SW 1271 (cell line): Measurements from ENCODE around the gene ALDOC.
A peak's percentile ranks its signal among the peaks of the same experiment; 100 is the strongest.
"Not testable (repeated sequence)": the region's sequence is repeated elsewhere in the genome, so short reads cannot be mapped to it uniquely, and the experiment has no call there.

Experiments used
- DNase-seq, 2 experiments: peaks; one replicate each; lab custom pipeline; 2025; lab: John Stamatoyannopoulos, UW

The ALDOC gene

DNA sequence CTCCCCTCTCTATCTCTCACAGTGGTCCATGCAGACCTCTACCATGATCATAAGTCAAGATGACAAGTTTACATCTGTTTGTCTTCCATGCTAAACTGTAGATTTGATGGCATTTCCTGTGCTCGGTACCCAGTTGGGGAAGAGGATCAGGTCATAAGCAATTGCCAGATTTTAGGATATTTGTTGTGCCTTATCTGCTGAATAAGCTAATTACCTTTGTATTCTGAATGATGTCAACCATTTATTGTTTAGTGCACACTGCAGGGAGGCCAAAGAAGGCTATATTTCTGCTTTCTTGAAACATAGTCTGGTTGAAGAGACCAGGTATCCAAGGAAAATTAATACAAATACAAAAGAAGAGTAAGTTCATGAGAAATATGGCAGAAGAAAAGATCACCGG, 5.8 kb upstream of the ALDOC start:
- DNase-seq, result no peak

DNA sequence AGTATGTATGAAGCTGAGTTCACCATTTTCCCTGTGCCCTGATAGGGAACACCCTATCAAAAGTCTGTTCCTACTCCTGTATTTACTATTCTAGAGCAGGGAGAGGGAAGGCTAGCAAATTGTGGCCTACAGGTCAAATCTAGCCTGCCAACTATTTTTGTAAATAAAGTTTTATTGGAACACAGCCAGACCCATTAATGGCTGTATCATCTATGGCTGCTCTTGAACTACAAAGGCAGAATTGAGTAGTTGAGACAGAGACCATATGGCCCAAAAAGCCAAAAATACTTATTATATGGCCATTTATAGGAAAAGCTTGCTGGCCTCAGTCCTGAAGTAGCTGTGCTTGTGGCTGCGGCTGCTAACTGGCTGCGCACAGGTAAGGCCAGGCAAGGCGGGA, 4.3 kb upstream of the ALDOC start:
- no peak for DNase-seq

DNA sequence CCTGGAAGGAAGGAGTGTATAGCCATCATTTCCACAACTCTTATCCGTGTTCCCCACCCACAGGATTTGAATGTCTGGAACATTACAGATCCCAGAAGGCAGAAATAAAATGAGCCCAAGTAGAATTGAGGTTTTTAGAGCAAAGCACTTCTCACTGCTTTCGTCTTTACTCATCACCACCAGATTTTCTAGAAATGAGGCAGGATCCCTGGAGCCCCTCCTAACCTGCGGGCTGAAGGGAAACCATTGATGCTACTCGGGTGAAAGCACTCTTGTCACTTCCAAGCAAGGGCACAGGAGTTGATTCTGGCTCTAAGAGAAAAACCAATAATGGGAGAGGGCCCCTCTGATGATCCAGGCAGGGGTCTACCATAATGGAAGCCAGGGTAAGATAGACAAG, 2.8 kb upstream of the ALDOC start:
- no peak for DNase-seq

DNA sequence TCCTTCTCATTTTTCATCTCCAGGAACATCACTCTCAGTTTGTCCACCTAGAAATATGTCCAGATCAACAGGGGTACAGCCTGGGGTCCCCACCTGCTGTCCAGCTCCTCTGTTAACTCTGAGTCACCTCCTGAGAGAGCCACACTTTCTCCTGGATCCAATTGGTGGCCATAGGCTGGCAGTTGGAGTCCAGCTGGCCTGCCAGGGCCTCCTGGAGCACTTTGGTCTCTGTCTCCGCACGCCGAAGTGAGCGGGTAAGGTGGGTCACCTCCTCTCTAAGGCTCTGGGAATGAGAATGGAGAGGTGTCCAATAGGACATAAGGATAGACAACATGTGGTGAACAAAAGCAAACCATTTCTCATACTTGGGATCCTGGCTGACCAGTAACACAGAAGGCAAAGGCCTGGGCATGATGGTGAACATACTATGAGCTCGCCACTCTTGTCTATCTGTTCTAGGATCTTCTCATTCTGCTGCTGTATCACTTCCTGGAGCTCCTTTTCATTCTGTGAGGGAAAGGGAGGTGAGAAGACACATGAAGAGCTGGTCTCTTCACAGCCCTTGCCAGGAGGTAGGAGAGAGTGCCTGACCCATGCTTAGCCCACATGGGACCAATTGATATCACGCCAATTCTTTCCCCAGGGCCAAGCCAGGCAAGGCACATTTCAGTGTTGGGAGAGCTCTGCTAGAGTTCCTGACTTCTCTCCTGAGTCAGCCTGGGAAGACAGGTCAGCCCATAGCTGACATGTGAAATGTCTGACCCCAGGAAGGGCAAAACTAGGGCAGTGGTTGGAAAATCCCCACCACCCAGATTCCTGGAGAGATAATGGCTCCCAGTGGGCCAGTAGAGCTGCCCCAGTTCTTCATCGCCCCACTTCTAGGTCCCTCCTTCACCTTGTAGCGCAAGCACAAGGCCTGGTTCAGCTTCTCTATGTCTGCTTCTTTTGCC, 1.8 kb upstream of the ALDOC start:
- no peak for DNase-seq

GRCh38 chr17:28577466-28577824, 750 bp upstream of the ALDOC start:
- DNase-seq, result no peak

- DNase-seq, result not testable (repeated sequence)
Observed at GRCh38 chr17:28576016-28576415, 679 bp downstream of the ALDOC start.

GRCh38 chr17:28575126-28575795, 1.4 kb downstream of the ALDOC start:
- DNase-seq, result no peak

DNA sequence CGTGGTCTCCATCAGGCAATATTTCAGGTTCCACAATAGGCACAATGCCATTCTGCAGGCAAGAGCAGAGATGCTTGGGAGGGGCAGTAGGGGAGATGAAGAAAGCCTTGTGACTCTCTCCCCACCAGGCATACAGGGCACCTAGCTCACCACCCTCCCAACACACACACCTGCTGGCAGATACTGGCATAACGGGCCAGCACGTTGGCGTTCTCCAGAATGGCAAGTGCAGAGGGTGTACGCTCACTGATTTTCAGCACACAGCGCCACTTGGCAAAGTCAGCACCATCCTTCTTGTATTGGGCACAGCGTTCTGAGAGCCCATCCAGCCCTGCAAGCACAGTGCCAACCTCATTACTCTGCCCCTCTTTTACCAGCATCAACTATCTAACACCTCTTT, 2.2 kb downstream of the ALDOC start:
- no peak for DNase-seq

- no peak for DNase-seq
Observed at GRCh38 chr17:28573966-28574480, 2.7 kb downstream of the ALDOC start.

- no peak for DNase-seq
Observed at GRCh38 chr17:28573521-28573920, 3.2 kb downstream of the ALDOC start.

- no peak for DNase-seq
Observed at GRCh38 chr17:28573040-28573380, 3.7 kb downstream of the ALDOC start.

DNA sequence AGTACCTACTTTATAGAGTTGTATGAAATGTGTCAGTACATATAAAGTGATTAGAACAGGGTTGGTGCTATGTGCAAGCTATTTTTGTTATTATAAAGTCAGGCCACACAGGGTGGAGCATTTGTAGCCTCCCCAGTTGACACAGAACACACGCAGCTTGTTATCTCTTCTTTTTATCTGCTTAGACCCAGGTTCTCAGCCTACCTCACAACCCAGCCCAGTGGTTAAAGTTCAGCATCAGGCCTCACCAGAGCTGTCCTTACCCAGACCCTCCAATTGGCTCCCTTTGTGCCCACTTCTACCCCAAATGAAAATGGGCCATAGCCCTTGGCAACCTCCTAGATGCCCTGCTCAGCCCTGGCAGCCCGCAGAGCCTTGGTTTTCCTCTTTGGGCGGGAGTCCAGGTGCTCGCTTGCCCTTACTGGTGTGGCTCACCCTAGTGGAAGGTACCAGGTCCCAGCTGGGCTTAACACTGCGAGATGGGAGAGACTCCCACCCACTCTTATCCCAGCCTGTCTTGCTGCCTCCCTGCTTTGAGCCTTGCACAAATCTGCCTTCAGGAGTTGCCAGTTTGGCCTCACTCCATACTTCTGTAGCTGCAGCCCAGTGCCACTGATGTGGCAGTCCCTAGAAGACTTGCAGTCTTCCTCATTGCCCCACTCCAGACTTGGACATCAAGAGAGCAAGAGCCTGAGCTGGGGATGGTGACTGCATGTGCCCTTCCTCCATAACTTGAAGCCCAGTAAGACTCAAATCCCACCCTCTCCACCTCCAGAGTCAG, 4.2 kb downstream of the ALDOC start:
- DNase-seq, result no peak

GRCh38 chr17:28571361-28572122, 5.2 kb downstream of the ALDOC start, which contains the start of gene PIGS:
Gene PIGS, minus strand, starts transcription at chr17:28571524. Its CDS starts 28 bp downstream, at chr17:28571496.
- peak; percentile 74 to 91 for DNase-seq

- peak in 1 of 2 experiments; percentile 15 for DNase-seq
Observed at GRCh38 chr17:28570716-28571360, 5.9 kb downstream of the ALDOC start.

- DNase-seq, result no peak
Observed at GRCh38 chr17:28569446-28569845, 7.2 kb downstream of the ALDOC start.

GRCh38 chr17:28567604-28568003, 9.1 kb downstream of the ALDOC start:
- no peak for DNase-seq

- DNase-seq, result peak in 1 of 2 experiments; percentile 21
Observed at GRCh38 chr17:28563475-28563874, 13.2 kb downstream of the ALDOC start.

DNA sequence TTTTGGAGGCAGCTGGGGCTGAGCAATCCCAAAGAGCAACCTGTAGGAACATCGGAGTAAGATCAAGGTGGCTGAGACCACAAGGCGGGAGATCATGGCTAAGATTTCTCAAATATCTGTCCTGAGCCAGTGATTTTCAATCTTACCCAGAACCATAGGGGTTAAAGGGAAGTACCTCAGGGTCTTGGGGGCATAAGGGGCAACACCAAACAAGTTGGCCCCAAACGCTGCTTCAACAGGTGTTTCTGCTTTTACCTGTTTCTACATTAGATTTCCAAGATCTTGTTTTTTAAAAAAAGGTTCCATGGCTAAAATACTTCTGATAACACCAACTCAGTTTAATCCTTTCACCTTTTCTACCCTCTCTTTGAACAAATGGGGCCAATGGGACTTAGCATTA, 21.7 kb downstream of the ALDOC start:
- DNase-seq, result no peak

DNA sequence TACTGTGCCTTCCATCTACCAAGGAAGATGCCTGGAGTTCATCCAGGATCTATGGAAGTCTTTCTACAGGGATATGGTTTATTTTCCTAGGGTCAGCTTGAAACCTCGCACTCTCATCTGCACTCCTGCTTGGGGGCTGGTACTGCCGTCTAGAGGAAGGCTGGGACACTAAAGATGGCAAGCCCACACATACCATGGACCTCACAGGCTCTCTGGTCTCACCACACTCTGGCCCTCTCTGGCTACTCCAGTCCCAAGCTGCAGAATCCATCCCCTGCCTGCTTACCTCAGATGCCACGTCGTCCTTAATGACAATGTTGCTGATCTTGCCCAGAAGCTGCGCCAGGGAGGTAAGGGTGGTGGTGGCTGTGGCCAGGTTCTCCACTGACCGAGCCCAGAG, 22.1 kb downstream of the ALDOC start:
- DNase-seq, result no peak

DNA sequence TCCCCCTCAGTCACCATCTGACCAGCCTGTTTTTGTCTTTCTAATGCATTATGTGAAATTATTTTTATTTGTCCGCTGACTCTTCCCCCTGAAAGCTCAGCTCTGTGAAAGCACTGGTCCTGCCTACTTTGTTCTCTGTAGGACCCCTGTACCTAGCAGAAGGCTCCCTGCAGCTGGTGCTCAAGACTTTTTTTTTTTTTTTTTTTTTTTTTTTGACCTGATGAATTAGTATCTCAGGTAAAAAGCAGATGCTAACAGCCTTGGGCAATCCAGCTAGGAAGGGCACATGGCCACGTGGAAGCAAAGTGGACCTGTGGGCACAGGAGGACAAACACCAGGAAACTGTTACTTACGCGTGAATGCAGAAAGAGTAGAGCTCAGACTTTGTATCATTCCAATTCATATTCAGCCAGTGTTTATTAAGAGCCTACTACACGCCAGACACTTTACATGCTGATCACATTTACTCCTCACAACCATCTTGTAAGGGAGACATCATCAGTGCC, 23.6 kb downstream of the ALDOC start:
- no peak for DNase-seq
